Stimulated activated CD4-positive, alpha-beta T cell treated with anti-CD3 and anti-CD28 coated beads, Interleukin-4, amount 100 ng/mL, for 4 hours (primary cell): ENCODE results near the gene NNMT.

ENCODE experiments used
- DNase-seq, 2 experiments: peaks; one replicate each; pipeline ENCODE4 v3.0.0-alpha.2; 2020

Gene NNMT

DNA sequence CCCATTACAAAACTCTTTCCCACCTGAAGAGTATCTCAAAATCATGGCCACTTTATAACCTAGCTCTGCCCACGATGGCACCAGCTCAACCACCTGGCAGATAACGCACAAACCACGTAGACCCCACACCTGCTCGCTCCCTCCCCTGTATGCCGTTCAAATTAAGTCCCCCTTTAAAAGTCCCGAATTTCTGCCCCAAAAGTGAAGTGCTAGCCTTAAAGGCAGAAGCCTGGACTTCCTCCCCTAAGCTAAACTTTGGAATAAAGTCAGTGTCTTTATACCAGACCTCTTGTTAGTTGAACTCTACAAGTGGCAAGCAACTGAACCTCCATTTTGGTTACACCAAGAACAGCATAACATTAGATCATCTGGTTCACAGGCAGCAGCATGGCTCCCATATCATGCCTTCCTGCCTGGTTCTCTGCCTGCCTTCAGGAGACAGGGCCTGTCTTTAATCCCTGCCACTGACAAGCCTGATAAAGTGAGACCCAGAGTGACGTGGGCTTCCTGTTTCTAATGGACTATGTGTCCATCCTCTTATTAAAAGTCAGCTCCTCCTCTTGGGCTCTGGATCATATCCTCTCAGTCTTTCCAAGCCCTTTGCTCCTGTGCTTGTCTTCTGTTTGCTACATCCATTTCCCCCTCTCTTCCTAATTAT lies 32.6 kb upstream of the NNMT start:
- no peak for DNase-seq

DNA sequence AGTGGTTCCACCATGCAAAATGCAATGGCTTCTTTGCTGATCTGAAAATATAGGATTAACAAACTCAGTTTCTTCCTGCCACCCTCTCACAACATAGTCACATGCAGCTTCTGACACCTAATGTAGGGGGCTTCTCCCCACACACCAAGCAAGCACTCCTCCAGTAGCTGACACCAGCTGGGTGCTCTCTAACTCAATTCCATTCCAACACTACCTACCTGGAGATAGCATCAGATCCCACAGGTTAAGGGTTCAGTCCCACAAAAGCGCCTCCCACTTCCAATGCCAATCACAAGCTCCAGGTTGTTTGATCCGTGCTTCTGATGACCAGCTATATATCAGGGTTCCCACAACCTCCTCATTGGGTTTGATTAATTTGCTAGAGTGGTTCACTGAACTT lies 31.8 kb upstream of the NNMT start:
- no peak for DNase-seq

DNA sequence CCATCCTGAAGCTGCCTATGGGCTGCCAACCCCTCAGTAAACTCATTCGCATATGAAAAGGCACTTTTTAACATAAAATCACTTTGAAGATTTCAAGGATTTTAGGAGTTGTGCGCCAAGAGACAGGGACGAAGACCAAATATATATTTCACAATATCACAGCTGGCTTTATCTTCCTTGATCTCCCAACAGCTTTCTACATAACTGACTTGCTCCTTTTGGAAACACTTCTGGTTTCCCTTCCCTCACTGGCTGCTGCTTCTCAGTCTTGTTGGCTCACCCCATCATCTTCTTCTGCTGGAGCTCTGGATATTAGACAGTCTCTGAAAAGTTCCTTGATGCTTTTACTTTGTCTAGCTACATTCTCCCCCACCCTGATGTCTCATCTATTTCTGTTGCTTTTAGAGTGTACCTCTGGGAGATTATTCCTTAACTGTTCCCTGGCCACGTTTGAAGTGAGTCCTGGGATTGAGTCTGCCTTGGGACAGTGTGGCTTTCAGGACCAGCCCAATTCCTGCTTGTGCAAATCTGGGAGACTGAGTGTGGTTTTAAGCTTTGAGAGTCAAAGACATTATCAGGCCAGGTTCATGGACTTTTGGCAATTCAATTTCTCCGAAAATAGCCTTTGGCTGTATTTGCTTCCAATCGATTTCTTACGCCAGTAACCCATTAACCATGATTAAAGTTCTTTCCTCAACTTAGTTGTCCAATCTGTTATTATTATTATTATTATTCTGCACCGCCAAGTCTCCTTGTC lies 30.9 kb upstream of the NNMT start:
- no peak for DNase-seq

- DNase-seq: no peak
Measured at GRCh38 chr11:114269498-114269897, 26.7 kb upstream of the NNMT start.

DNA sequence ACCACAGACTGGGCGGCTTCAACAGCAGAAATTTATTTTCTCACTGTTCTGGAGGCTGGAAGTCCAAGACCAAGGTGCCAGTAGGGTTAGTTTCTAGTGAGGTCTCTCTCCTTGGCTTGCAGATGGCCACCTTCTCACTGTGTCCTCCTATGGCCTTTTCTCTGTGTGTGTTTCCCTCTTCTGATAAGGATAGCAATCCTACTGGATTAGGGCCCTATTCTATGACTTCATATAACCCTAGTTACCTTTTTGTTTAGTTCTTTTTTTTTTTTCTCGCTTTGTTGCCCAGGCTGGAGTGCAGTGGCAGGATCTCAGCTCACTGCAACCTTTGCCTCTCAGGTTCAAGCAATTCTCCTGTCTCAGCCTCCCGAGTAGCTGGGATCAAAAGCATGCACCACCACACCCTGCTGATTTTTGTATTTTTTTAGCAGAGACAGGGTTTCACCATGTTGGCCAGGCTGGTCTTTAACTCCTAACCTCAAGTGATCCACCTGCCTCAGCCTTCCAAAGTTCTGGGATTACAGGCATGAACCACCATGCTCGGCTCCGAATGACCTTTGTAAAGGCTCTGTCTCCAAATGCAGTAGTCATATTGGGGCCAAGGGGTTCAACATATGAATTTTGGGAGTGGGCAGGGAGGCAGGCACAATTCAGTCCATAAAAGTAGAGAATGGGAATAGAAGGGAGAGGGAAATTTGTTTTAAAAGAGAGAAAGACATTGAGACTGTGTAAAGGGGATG lies 25.5 kb upstream of the NNMT start:
- DNase-seq: no peak

DNA sequence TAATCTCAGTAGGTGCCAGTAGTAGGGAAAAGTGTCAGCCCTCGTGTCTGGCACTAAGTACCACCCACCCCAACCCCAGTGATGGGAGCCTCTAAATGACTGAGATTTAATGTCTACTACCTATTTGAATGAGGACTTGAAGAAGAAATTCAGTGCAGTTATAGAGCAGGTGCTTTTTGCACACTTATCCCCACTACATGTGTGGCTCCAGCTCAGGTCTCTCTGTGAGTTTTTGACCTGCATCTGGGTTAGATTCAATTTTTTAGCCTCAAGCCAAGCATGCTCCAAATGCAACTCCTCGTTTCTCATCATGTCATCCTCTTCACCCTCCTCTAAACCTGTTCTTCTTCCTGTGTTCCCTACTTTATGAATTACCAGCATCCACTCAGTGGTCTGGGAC lies 24.9 kb upstream of the NNMT start:
- DNase-seq: no peak

DNA sequence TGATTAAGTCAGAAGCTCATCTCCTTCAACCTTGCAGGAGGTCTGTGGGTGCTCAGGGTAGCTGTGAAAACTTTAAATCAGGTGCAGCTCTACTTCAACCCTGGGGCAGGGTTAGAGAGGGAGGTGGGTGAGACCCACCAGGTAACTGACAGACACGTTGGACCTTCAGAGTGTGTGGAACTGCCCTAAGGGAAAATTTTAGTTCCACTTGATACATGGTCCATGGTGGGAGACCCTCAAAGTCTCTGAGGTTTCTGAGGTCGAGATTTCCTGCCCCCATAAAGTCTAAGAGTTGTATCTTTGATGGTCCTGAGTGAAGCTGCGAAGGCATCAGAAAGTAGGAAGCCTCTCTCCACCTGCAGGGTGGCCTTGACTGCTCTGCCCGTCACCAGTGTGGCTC lies 23.9 kb upstream of the NNMT start:
- no peak for DNase-seq

- no peak for DNase-seq
Measured at GRCh38 chr11:114273071-114273470, 23.1 kb upstream of the NNMT start.

DNA sequence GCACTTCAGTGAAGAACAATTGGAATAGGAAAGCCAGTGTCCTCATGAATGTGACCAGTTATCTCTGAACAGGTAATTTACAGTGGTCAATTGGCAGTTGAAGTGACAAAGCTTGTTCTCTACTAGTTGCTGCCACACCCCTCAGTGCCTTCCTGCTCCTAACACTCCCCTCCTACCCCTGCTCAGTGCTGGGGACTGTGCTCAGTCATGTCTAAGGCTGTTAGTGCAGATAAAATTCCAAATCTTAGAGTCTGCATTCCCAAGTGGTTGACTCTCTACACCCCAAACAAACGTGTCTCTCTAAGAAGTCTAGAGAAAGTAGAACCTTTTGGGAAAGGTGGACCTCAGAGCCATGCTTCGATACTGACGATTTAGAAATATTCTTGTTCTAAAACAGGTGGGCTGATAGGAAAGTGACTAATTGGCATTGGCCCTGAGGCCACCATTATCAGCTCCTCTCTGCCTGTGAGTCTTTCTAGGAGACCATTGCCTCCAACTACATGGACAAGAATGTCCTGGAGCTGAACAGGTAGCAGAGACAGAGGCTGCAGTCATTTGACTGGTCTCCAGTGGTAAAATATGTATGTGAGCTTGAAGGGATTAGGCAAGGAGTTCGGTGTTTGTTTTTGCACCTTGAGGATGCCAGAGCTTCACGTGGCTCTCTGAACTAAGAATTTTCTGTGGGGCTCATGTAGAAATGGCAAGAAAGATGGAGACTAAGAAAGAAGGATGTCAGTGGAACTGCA lies 22.1 kb upstream of the NNMT start:
- DNase-seq: no peak

GRCh38 chr11:114274637-114275036 lies 21.6 kb upstream of the NNMT start:
- no peak for DNase-seq

- no peak for DNase-seq
Measured at GRCh38 chr11:114275280-114275679, 20.9 kb upstream of the NNMT start.

DNA sequence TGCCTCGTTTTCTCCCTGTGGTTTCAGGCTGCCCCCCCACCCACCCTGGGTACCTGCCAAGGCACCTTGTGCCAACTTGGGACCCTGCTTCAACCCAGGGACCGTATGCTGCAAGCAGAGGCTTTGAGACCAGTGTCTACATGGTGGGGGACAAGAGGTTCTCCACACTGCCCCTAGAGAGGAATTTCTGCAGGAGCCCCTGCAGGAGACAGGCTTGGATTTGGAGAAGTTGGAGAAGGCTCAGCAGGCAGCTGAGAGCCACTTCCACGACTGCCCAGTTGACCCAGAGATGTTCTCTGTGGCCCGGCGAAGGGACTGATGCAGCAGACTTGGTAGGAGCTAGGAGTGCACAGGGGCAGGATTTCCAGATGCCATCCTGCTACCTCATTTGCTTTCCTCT lies 20.1 kb upstream of the NNMT start:
- DNase-seq: no peak

GRCh38 chr11:114277637-114278341 lies 18.4 kb upstream of the NNMT start:
- DNase-seq: no peak

DNA sequence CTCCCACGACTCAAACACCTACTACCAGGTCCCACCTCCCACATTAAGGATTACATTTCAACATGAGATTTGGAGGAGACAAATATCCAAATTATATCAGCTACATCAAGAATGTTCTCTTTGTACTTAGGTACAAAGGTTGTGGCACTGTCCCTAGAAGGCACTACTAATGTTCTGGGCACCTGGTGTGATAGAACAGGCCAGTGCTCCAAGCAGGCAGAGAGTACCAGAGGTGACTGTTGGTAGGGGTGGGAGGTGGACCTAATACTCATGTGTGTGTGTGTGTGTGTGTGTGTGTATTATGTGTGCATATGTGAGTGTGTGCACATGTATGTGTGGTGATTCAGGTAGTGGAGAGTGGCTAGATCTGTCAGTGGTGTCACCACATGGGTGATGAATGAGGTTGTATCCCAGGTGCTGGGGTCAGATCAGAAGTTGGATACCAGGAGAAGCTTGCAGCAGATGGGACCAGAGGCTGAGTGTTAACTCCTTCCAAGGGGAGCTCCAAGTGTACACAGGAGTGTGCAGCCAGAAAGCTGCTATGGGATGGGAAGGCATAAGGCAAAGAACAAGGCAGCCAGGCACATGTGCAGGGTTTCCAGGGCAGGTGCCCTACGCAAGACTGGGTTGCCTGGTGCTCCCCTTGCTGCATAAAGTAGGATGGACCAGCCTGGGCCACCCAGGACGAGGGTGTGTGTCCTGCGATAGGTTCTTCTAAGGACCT lies 17.7 kb upstream of the NNMT start:
- no peak for DNase-seq

DNA sequence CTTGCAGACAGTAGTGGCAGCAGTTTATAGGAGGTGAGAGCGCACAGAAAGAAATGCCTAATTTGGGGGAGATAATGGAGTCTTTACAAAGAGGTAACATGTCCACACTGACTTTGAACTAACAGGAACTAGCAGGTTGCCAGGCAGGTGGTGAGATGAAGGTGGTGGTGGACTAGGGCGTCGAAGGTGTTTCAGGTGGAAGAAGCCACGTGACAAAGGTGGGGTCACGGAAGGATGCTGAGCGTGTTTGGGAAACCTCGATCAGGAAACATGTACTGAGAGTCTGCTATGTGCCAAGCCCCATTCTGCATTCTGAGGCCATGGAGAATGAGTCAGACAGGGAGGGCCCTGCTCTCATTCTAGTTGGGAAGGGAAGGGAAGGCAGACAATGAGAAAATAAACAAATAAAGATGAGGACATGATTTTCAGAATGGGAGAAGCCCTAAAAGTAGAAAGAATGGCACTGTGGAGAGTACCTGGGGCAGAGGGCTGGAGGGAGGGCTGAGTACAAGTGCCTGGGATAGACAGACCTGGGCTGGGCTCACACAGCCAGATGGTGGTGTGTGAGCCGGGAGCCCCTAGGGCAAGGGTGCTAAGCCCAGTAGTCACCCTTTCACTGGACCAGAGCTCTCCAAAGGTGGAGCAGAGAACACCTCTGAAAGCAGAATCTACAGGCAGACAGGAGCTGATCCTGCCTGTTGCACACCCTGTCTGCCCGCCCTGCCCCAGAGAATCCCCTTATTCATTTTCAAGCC lies 16.2 kb upstream of the NNMT start:
- no peak for DNase-seq

DNA sequence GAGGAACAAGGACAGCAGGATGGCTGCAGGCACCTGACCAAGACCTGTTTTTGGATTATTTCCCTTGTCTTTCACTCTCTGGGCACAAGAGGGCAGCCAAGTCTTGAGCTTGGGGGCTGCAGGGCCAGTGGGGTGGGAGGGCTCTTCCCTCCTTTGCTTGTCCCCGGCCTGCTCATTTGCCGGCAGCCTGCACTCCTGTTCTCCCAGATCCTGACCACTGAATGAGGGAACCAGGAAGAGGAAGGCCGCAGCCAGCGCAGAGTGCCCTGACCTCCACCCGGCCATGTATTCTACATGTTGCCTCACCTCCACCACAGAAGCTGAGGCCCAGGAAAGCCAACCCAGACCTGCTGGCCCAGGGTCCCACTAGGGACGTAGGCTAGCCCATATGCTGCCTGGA lies 15.5 kb upstream of the NNMT start:
- DNase-seq: no peak

- no peak for DNase-seq
Measured at GRCh38 chr11:114281388-114281956, 14.7 kb upstream of the NNMT start.

- no peak for DNase-seq
Measured at GRCh38 chr11:114282488-114282887, 13.7 kb upstream of the NNMT start.

DNA sequence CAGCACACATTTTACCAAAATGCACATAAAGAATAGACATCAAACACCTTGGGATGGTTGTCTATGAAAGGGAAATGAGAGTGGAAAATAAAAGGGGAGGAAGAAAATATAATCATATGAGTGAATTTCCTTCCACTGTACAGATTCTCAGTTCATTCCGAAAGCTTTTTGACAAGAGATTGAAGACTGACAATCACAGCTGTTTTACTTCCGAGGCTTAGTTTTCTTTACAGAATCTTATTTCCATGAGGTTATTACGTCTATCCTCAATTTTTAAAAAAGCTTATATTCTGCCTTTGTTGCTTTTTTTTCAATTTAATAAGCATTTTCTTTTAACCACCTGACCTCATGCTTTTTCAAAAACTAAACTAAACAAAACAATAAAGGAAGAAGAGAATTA lies 12.8 kb upstream of the NNMT start:
- DNase-seq: no peak

- no peak for DNase-seq
Measured at GRCh38 chr11:114284021-114284420, 12.2 kb upstream of the NNMT start.

GRCh38 chr11:114284914-114285313 lies 11.3 kb upstream of the NNMT start:
- no peak for DNase-seq
